Trophoblast cell (in vitro differentiated cells and primary cell): ENCODE data around the gene CELSR3.

Source experiments
- DNase-seq, 2 donors: peaks; one replicate each; pipeline ENCODE4 v3.0.0-alpha.2; 2016
- H2AFZ ChIP-seq: 2 replicates; pipeline ENCODE4 v1.6.1; 2013; ENCODE audit warnings: low read length, moderate library complexity, mild to moderate bottlenecking; ENCODE audit not compliant: insufficient read depth, poor library complexity
- H2AK5ac ChIP-seq: 2 replicates; pipeline ENCODE4 v1.6.1; 2013; ENCODE audit warnings: mild to moderate bottlenecking, low read length
- H2BK120ac ChIP-seq: 2 replicates; pipeline ENCODE4 v1.6.1; 2013; ENCODE audit warnings: low read length, mild to moderate bottlenecking, moderate library complexity; ENCODE audit not compliant: insufficient read depth, poor library complexity
- H2BK12ac ChIP-seq: 2 replicates; pipeline ENCODE4 v1.6.1; 2013; ENCODE audit warnings: mild to moderate bottlenecking, low read length, moderate library complexity
- H2BK5ac ChIP-seq: 2 replicates; pipeline ENCODE4 v1.6.1; 2013; ENCODE audit warnings: low read length, low read depth, moderate library complexity, mild to moderate bottlenecking; ENCODE audit not compliant: poor library complexity
- H3K14ac ChIP-seq: 2 replicates; pipeline ENCODE4 v1.6.1; 2013; ENCODE audit warnings: mild to moderate bottlenecking, low read length
- H3K18ac ChIP-seq: 2 replicates; pipeline ENCODE4 v1.6.1; 2013; ENCODE audit warnings: mild to moderate bottlenecking, low read length
- H3K23ac ChIP-seq: 2 replicates; pipeline ENCODE4 v1.6.1; 2013; ENCODE audit warnings: low read length
- H3K27ac ChIP-seq: 2 replicates; pipeline ENCODE4 v1.5.1; 2013; ENCODE audit warnings: low read depth, mild to moderate bottlenecking, inconsistent platforms, low read length, moderate library complexity
- H3K27me3 ChIP-seq: 2 replicates; pipeline ENCODE4 v1.6.1; 2013; ENCODE audit warnings: inconsistent platforms, mild to moderate bottlenecking, low read length, moderate library complexity; ENCODE audit not compliant: insufficient read depth
- H3K36me3 ChIP-seq, 2 experiments: 1 replicate in 1 of 2; 2 replicates in 1 of 2; pipeline ENCODE4 v1.6.1; 2013; ENCODE audit warnings: low read length in 2 of 2, mild to moderate bottlenecking in 2 of 2, moderate library complexity in 1 of 2; ENCODE audit not compliant: insufficient read depth in 2 of 2, control insufficient read depth in 1 of 2
- H3K4ac ChIP-seq: 2 replicates; pipeline ENCODE4 v1.6.1; 2013; ENCODE audit warnings: low read depth, mild to moderate bottlenecking, low read length, moderate library complexity
- H3K4me1 ChIP-seq, 2 experiments: 1 replicate in 1 of 2; 2 replicates in 1 of 2; pipeline ENCODE4 v1.6.1; 2013; ENCODE audit warnings: low read length in 2 of 2, mild to moderate bottlenecking in 2 of 2, moderate library complexity in 1 of 2; ENCODE audit not compliant: insufficient read depth in 2 of 2, control insufficient read depth in 1 of 2
- H3K4me2 ChIP-seq: 2 replicates; pipeline ENCODE4 v1.6.1; 2013; ENCODE audit warnings: inconsistent platforms, mild to moderate bottlenecking, low read length, moderate library complexity
- H3K4me3 ChIP-seq: 2 replicates; pipeline ENCODE4 v1.5.1; 2013; ENCODE audit warnings: mild to moderate bottlenecking, low read depth, low read length, inconsistent platforms
- H3K79me1 ChIP-seq: one replicate; pipeline ENCODE4 v1.6.1; 2013; ENCODE audit warnings: low read length
- H3K79me2 ChIP-seq: 2 replicates; pipeline ENCODE4 v1.6.1; 2013; ENCODE audit warnings: low read length, mild to moderate bottlenecking; ENCODE audit not compliant: control insufficient read depth, insufficient read depth, poor library complexity
- H3K9ac ChIP-seq: 2 replicates; pipeline ENCODE4 v1.6.1; 2013; ENCODE audit warnings: mild to moderate bottlenecking, low read length
- H3K9me3 ChIP-seq: 2 replicates; pipeline ENCODE4 v1.6.1; 2013; ENCODE audit warnings: low read depth, mild to moderate bottlenecking, control low read depth, inconsistent platforms, low read length; ENCODE audit not compliant: insufficient read depth
- H4K12ac ChIP-seq: 2 replicates; pipeline ENCODE4 v1.6.1; 2013; ENCODE audit warnings: low read depth, mild to moderate bottlenecking, low read length, moderate library complexity
- H4K8ac ChIP-seq: 2 replicates; pipeline ENCODE4 v1.6.1; 2013; ENCODE audit warnings: low read depth, mild to moderate bottlenecking, low read length, moderate library complexity
- H4K91ac ChIP-seq: one replicate; pipeline ENCODE4 v1.6.1; 2013; ENCODE audit warnings: low read depth, mild to moderate bottlenecking, low read length, moderate library complexity
- WGBS: extraction: QIAGEN DNeasy Blood & Tissue Kit; methylation state at CpG from one replicate; pipeline ENCODE4 v1.1.7; 2013; ENCODE audit warnings: missing lambda C conversion rate; ENCODE audit not compliant: insufficient read length, insufficient coverage; ENCODE audit errors: extremely low coverage; 5-methylcytosine and 5-hydroxymethylcytosine counted together

Gene CELSR3

DNA sequence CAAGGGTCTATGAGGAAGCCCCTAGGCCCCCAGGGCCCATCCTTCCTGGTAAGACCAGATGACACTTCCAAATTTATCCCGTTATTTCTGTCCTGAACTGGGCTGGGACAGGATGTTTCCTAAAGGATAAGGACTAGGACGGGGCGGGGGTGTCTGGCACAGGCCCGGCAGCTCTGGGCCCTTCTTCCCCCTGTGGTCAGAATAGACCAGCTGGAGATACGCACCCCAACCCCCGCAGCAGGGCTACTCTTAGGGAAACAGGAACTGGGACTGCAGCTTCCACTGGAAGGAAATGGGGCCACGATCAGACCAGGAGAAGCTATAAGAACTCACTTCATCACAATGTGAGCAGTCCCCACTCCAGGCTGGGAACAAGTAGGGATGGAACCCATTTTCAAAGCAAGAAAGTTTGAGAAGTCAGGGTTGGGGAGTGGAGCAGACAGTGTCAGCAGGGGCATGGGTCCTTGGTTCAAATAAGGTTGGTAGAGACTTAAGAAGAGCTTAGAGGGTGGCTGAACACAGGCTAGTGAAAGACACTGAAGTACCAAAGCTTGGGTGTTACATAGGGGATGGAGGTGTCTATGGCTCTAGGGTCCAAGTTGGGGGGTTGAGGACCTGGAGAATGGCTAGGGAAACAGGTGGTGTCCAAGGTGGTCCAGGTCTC, 21.9 kb upstream of the CELSR3 start:
- H2AFZ ChIP-seq = no peak overlapping the region
- H3K79me1 ChIP-seq = peaks cover 2% of the 10 kb centered on the region
- H3K4me1 ChIP-seq = peaks cover 11% of the 10 kb centered on the region in 2 experiments
- H3K27me3 ChIP-seq = no peaks in the 10 kb centered on the region
- DNase-seq = no peak
- peak overlapping the region; percentile 22 for H3K4ac ChIP-seq
- H4K12ac ChIP-seq = no peak overlapping the region
- H3K36me3 ChIP-seq = peaks cover 56 to 57% of the 10 kb centered on the region in 2 experiments
- no peak overlapping the region for H2BK12ac ChIP-seq
- no peak overlapping the region for H3K18ac ChIP-seq
- no peak overlapping the region for H3K4me3 ChIP-seq
- H3K9me3 ChIP-seq = peaks cover 2% of the 10 kb centered on the region
- no peak overlapping the region for H3K27ac ChIP-seq
- peaks cover 5% of the 10 kb centered on the region for H3K79me2 ChIP-seq
- H4K91ac ChIP-seq = no peak overlapping the region
- H2BK120ac ChIP-seq = no peak overlapping the region
- no peak overlapping the region for H3K9ac ChIP-seq
- no peak overlapping the region for H3K14ac ChIP-seq
- H3K23ac ChIP-seq = no peak overlapping the region
- peak overlapping the region; percentile 34 for H3K4me2 ChIP-seq
- no CpG with 5 or more reads among the region's 7 CpGs for WGBS
- H2BK5ac ChIP-seq = no peak overlapping the region
- H4K8ac ChIP-seq = no peak overlapping the region
- no peak overlapping the region for H2AK5ac ChIP-seq

DNA sequence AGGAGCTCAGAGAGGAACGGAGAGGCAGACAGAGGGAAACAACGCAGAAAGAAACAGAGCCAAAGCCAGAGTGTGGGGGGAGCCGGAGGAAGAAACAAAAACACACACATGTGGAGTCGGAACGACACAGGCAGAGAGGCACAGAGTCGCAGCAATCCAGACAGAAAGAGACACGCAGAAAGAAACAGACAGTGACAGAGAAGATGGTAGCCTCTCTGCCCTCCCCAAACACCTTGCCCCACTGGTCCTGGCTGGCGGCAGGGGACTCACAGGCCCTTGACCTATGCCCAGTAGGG, 21.3 kb upstream of the CELSR3 start:
- H3K27me3 ChIP-seq = no peaks in the 10 kb centered on the region
- H3K4me1 ChIP-seq = peaks cover 11% of the 10 kb centered on the region in 2 experiments
- WGBS = no CpG with 5 or more reads among the region's 8 CpGs
- H2BK120ac ChIP-seq = no peak overlapping the region
- no peak overlapping the region for H4K8ac ChIP-seq
- no peak overlapping the region for H4K12ac ChIP-seq
- H4K91ac ChIP-seq = no peak overlapping the region
- H3K4me3 ChIP-seq = no peak overlapping the region
- H2BK12ac ChIP-seq = no peak overlapping the region
- H3K79me1 ChIP-seq = peaks cover 2% of the 10 kb centered on the region
- H3K36me3 ChIP-seq = peaks cover 56 to 57% of the 10 kb centered on the region in 2 experiments
- H3K23ac ChIP-seq = no peak overlapping the region
- H3K14ac ChIP-seq = no peak overlapping the region
- H3K4me2 ChIP-seq = no peak overlapping the region
- no peak overlapping the region for H2AFZ ChIP-seq
- H3K9ac ChIP-seq = no peak overlapping the region
- no peak overlapping the region for H3K27ac ChIP-seq
- H3K4ac ChIP-seq = no peak overlapping the region
- H2BK5ac ChIP-seq = no peak overlapping the region
- peaks cover 2% of the 10 kb centered on the region for H3K9me3 ChIP-seq
- no peak overlapping the region for H3K18ac ChIP-seq
- peaks cover 5% of the 10 kb centered on the region for H3K79me2 ChIP-seq
- DNase-seq = no peak
- no peak overlapping the region for H2AK5ac ChIP-seq

DNA sequence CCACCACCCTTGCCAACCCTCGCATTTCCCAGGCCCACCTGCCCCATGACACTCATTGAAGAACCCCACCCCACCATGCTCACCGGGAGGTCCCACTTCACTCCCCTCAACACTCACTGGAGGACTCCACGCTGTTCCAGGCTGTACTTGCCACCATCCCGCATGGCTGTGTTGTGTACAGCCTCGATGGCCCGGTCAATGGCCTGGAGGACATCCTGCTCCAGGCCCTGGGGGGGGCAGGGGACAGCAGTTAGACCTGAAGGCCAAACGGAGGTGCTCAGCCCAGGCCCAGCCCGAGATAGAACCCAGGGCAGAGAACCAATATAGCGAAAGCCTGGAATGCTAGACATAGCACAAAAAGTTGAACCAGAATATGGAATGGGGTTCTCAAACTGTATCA, 20.1 kb upstream of the CELSR3 start:
- no peak overlapping the region for H3K14ac ChIP-seq
- H4K12ac ChIP-seq = no peak overlapping the region
- H2BK5ac ChIP-seq = no peak overlapping the region
- no peak overlapping the region for H3K18ac ChIP-seq
- no peaks in the 10 kb centered on the region for H3K9me3 ChIP-seq
- no peak overlapping the region for H3K9ac ChIP-seq
- no peak overlapping the region for H2BK12ac ChIP-seq
- H4K8ac ChIP-seq = no peak overlapping the region
- no peak for DNase-seq
- peaks cover 5% of the 10 kb centered on the region for H3K79me2 ChIP-seq
- peaks cover 55 to 57% of the 10 kb centered on the region in 2 experiments for H3K36me3 ChIP-seq
- H3K79me1 ChIP-seq = peaks cover 2% of the 10 kb centered on the region
- no peak overlapping the region for H2AK5ac ChIP-seq
- peaks cover 11% of the 10 kb centered on the region in 2 experiments for H3K4me1 ChIP-seq
- no peak overlapping the region for H3K4me2 ChIP-seq
- no peaks in the 10 kb centered on the region for H3K27me3 ChIP-seq
- WGBS = no CpG with 5 or more reads among the region's 9 CpGs
- H2BK120ac ChIP-seq = no peak overlapping the region
- H3K4ac ChIP-seq = no peak overlapping the region
- H2AFZ ChIP-seq = no peak overlapping the region
- no peak overlapping the region for H3K27ac ChIP-seq
- H4K91ac ChIP-seq = no peak overlapping the region
- H3K4me3 ChIP-seq = peak overlapping the region; percentile 34
- no peak overlapping the region for H3K23ac ChIP-seq

DNA sequence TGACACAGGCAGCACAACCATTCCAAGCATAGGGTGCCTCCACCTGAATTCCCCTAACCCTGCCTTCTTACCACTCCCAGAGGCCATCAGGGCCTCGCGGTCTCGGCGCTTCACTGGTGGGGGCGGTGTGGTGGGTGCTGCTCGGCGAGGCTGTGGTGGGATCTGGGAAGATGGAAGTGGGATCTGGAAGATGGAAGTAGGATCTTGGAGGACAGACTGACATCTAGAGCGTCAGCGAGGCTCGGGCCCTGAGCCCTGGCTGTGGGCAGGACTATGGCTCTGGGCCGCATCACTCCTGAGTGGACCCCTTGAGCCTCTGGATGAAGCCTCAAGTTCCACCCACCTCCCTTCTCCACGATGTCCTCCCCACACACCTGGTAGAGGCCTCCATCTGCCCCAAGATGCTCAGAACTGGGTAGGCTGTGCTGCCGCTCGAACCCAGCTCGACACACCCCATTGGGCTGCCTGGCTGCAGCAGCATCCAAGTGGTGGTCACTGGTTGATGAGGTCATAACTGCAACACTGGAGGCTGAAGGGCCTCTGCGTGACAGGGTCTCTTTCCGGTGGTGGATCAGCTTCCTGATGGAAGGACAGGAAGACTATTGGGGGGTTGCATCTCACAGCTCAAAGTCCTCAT, 19.4 kb upstream of the CELSR3 start:
- Histone ChIP-seq H3K18ac (no peak overlapping the region), H3K27ac (no peak overlapping the region), H2BK12ac (no peak overlapping the region), H3K9ac (no peak overlapping the region), H3K23ac (no peak overlapping the region), H3K4me1 (peaks cover 8 to 11% of the 10 kb centered on the region in 2 experiments), H4K8ac (no peak overlapping the region), H3K79me2 (peaks cover 5% of the 10 kb centered on the region), H4K12ac (no peak overlapping the region), H4K91ac (no peak overlapping the region), H2BK120ac (no peak overlapping the region), H3K4me3 (no peak overlapping the region), H3K14ac (no peak overlapping the region), H3K4me2 (no peak overlapping the region), H3K27me3 (no peaks in the 10 kb centered on the region), H3K79me1 (peaks cover 2% of the 10 kb centered on the region), H2BK5ac (no peak overlapping the region), H2AFZ (no peak overlapping the region), H2AK5ac (no peak overlapping the region), H3K9me3 (no peaks in the 10 kb centered on the region), H3K4ac (no peak overlapping the region), H3K36me3 (peaks cover 48 to 54% of the 10 kb centered on the region in 2 experiments)
- no CpG with 5 or more reads among the region's 17 CpGs for WGBS
- DNase-seq = no peak
